Glomerular endothelial cell (primary cell): ENCODE data around the gene ATP6V1E1. TPM values are rescaled to one million over a fixed set of nuclear protein-coding genes. Genes with fewer than 3 reads are reported as not detected.

ENCODE experiments used
- DNase-seq: peaks from one replicate; pipeline ENCODE4 v3.0.0-alpha.2; 2011; ENCODE audit warnings: low read depth, low spot score; ENCODE audit errors: extremely low read depth
- total RNA-seq: library from RNA; depleted of rRNA; stranded (reverse); fragments of >200 nt; gene quantifications from 2 replicates; pipeline ENCODE4 v1.2.3, GENCODE V29; 2015

ATP6V1E1 gene
- total RNA-seq, 1 donor from 2014 or later: 163 TPM

- no peak for DNase-seq
Observed at GRCh38 chr22:17634696-17635095, 6.1 kb upstream of the ATP6V1E1 start.

GRCh38 chr22:17633998-17634323 is 5.4 kb upstream of the ATP6V1E1 start:
- DNase-seq: no peak

GRCh38 chr22:17633217-17633997 is 4.9 kb upstream of the ATP6V1E1 start:
- no peak for DNase-seq

- no peak for DNase-seq
Observed at GRCh38 chr22:17631076-17631565, 2.6 kb upstream of the ATP6V1E1 start.

- DNase-seq: no peak
Observed at GRCh38 chr22:17629641-17630040, 1.1 kb upstream of the ATP6V1E1 start.

- DNase-seq: no peak
Observed at GRCh38 chr22:17629173-17629489, 582 bp upstream of the ATP6V1E1 start.

- no peak for DNase-seq
Observed at GRCh38 chr22:17627961-17628405, 566 bp downstream of the ATP6V1E1 start.

GRCh38 chr22:17613280-17613679 is 15.3 kb downstream of the ATP6V1E1 start:
- DNase-seq: no peak

- DNase-seq: no peak
Observed at GRCh38 chr22:17612057-17612456, 16.5 kb downstream of the ATP6V1E1 start.

GRCh38 chr22:17607891-17608521 is 20.5 kb downstream of the ATP6V1E1 start:
- no peak for DNase-seq

- DNase-seq: no peak
Observed at GRCh38 chr22:17606496-17606895, 22.1 kb downstream of the ATP6V1E1 start.

GRCh38 chr22:17603668-17604067 is 24.9 kb downstream of the ATP6V1E1 start:
- no peak for DNase-seq

GRCh38 chr22:17601031-17601430 is 27.5 kb downstream of the ATP6V1E1 start:
- no peak for DNase-seq

- no peak for DNase-seq
Observed at GRCh38 chr22:17598318-17598717, 30.2 kb downstream of the ATP6V1E1 start.

GRCh38 chr22:17597217-17597616 is 31.3 kb downstream of the ATP6V1E1 start:
- DNase-seq: no peak

GRCh38 chr22:17596226-17596625 is 32.3 kb downstream of the ATP6V1E1 start:
- no peak for DNase-seq

- no peak for DNase-seq
Observed at GRCh38 chr22:17592201-17592600, 36.3 kb downstream of the ATP6V1E1 start.

- DNase-seq: no peak
Observed at GRCh38 chr22:17590586-17590985, 38.0 kb downstream of the ATP6V1E1 start.

GRCh38 chr22:17589810-17590375 is 38.7 kb downstream of the ATP6V1E1 start:
- no peak for DNase-seq

- DNase-seq: no peak
Observed at GRCh38 chr22:17588606-17589005, 39.9 kb downstream of the ATP6V1E1 start.

GRCh38 chr22:17587629-17588028 is 40.9 kb downstream of the ATP6V1E1 start:
- no peak for DNase-seq

GRCh38 chr22:17586831-17587440 is 41.6 kb downstream of the ATP6V1E1 start:
- no peak for DNase-seq
